ENCODE measurements around the gene MAP2. TPM values are rescaled to one million over a fixed set of nuclear protein-coding genes. Genes with fewer than 3 reads are reported as not detected.

Gene MAP2
- total and polyA plus RNA-seq, 5 experiments from 2014 or later = 0.26 to 0.47 TPM; not detected in 3

DNA sequence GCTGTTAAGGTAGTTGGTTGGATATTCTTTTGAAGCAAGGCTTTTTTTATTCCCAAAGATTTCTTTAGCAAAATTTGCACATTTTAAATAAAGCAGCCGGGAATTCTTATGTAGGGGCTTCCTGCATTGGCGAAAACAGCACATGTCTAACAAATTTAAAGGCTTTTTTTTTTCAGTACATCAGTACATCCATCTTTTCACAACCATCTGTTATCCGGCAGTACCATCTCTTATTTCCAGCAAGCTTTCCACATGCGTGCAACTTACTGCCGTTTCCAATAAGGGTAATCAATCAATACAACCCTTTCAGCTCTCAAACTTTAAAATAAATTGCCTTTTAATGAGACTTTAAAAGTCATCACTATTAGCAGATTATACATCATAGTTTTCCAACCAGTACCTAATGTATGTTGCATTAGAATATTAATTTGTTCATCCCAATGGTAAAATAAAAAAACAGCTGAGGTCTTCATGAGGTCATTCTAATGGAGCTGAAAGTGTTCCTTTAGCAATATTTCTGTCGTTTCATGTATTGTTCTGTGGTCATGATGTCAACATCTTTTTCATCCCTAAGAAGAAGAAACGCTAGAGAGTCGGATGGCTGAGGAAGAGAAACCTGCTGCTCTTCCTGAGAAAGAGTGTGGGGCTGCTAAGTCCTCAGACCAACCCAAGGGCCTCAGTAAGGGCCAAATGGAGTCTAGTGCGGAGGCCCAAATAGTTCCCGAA lies 266.3 kb downstream of the MAP2 start:
- peaks cover 0 to 2% (median 0%) of the 10 kb centered on the region in 4 donors for H3K4me1 Mint-ChIP-seq
- POLR2A ChIA-PET = no interaction called here

DNA sequence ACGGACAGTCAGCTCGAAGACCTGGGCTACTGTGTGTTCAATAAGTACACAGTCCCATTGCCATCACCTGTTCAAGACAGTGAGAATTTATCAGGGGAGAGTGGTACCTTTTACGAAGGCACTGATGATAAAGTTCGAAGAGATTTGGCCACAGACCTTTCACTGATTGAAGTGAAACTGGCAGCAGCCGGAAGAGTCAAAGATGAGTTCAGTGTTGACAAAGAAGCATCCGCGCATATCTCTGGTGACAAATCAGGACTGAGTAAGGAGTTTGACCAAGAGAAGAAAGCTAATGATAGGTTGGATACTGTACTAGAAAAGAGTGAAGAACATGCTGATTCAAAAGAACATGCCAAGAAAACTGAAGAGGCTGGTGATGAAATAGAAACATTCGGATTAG lies 270.9 kb downstream of the MAP2 start:
- no peak overlapping the region for H3K27ac Mint-ChIP-seq
- ATAC-seq (no peak), DNase-seq (no peak)
- H3K36me3 Mint-ChIP-seq = no peaks in the 10 kb centered on the region
- peaks cover 0 to 10% (median 0%) of the 10 kb centered on the region in 9 donors for H3K9me3 Mint-ChIP-seq
- no peaks in the 10 kb centered on the region for H3K4me1 Mint-ChIP-seq
- H3K27me3 Mint-ChIP-seq = no peaks in the 10 kb centered on the region
- POLR2A ChIA-PET = no interaction called here
- no peak overlapping the region for H3K4me3 Mint-ChIP-seq

More for the DNA sequence above, 266.3 kb downstream of the MAP2 start:
- no peak for DNase-seq
- no peak overlapping the region for H3K4me3 Mint-ChIP-seq
- ATAC-seq = no peak
- no peaks in the 10 kb centered on the region for H3K36me3 Mint-ChIP-seq
- H3K27me3 Mint-ChIP-seq = peaks cover 0 to 4% (median 0%) of the 10 kb centered on the region in 5 donors
- H3K9me3 Mint-ChIP-seq = peaks cover 0 to 4% (median 0%) of the 10 kb centered on the region in 9 donors
- H3K27ac Mint-ChIP-seq = no peak overlapping the region

DNA sequence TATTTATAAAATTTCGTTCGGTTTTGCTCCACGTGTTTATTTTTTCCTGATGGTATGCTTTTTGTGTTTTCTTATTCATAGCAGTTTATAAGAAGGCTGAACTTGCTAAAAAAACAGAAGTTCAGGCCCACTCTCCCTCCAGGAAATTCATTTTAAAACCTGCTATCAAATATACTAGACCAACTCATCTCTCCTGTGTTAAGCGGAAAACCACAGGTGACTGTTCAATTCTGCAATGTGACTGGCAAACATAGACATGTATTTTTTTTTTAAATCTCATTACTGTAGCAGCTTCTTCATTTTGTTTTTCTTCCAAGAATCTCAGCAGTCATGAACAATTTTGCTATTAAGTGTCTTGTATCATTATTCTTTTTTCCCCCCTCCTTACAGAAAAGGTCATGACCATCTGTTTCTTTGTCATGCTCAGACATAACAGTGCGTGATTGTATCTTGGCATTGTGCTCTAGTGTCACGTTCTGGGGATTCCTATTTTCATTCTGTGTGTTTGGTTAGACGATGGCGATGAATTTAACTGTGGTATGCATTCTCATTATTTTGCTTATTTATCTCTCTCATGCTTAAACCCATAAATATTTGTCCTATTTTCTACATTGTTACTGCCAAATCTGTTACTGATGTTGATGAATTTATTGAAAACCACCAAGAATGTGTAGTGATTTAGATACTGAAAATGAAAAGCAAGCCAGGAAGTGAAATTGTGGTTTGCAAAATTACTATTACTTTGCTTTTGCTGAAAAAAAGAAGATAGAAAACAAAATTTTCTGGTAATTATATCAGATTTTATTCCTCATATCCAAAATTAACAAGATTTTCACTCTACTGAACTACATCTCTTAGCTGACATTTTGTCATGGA lies 273.2 kb downstream of the MAP2 start:
- Mint-ChIP-seq H3K36me3 (no peaks in the 10 kb centered on the region), H3K4me3 (no peak overlapping the region), H3K4me1 (no peaks in the 10 kb centered on the region), H3K27me3 (no peaks in the 10 kb centered on the region), H3K9me3 (peaks cover 0 to 10% (median 0%) of the 10 kb centered on the region in 9 donors), H3K27ac (no peak overlapping the region)
- ATAC-seq (no peak), DNase-seq (no peak)
- POLR2A ChIA-PET = no interaction called here

DNA sequence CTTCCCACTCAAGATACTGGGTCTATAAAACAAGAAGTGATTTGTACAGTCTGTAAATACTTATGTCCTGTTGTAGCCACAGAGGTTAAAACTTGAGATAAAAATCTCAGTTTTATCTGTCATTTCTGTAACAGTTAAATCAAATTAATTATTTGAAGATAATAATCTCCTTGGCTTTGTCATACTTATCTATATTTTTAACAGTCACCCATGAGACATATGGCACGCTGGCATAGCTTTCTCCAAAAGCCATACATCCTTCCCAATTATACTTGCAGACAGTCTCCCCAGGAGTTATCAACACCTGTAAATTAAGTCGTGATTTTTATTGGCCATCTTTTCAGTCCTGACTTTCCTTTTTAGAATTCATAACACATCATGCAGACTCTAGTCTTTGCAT lies 278.9 kb downstream of the MAP2 start:
- no peak for ATAC-seq
- H3K27me3 Mint-ChIP-seq = peaks cover 0 to 2% (median 0%) of the 10 kb centered on the region in 5 donors

DNA sequence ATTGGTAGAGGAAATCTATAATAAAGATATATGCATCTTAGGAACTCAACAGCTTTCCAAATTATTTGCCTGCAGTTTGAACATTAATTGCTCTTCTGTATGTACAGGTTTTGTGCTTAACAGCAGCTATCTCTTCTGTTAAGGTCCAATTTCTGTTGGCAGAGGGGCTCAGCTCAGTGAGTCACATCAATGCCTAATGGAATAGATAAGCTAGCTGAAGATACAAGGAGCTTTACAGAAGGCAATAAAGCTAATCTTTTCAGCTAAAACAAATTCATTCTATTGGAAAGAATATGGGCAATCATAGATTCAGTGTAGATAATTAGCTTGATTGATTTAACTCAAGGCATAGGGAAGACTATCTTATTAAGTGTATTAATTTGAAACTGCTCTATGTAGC lies 289.4 kb downstream of the MAP2 start:
- no peak for DNase-seq
- Mint-ChIP-seq H3K36me3 (no peaks in the 10 kb centered on the region), H3K4me3 (no peak overlapping the region), H3K4me1 (no peaks in the 10 kb centered on the region), H3K27ac (no peak overlapping the region), H3K9me3 (peaks cover 0 to 4% (median 0%) of the 10 kb centered on the region in 9 donors), H3K27me3 (peaks cover 0 to 1% (median 0%) of the 10 kb centered on the region in 5 donors)
- ATAC-seq = no peak
- POLR2A ChIA-PET = no interaction called here

More for the DNA sequence above, 278.9 kb downstream of the MAP2 start:
- Mint-ChIP-seq H3K27ac (no peak overlapping the region), H3K4me1 (no peaks in the 10 kb centered on the region), H3K36me3 (no peaks in the 10 kb centered on the region), H3K4me3 (no peak overlapping the region), H3K9me3 (peaks cover 0 to 1% (median 0%) of the 10 kb centered on the region in 9 donors)
- no peak for DNase-seq
- POLR2A ChIA-PET = no interaction called here

DNA sequence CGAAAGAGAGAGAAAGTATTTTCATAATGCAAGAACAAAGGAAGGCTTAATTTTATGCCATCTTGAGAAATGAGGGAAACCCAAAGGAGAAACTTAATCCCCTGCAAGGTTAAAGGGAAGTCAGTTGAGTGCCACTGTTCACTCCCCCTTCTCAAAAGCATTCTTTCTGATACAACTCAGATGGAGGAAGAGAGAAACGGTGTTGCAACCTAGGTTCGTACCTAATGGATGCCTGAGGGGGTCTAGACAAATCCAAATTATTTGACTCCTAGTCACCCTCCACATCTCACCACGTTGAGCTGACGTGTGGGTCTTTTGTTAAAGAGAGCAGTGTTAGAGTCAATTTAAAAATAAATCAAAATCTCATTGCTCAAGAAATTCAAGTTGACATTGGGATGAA lies 295.2 kb downstream of the MAP2 start:
- no peak for ATAC-seq
- Mint-ChIP-seq H3K4me1 (no peaks in the 10 kb centered on the region), H3K27ac (no peak overlapping the region), H3K9me3 (peaks cover 0 to 7% (median 0%) of the 10 kb centered on the region in 9 donors), H3K36me3 (no peaks in the 10 kb centered on the region), H3K4me3 (no peak overlapping the region), H3K27me3 (peaks cover 0 to 1% (median 0%) of the 10 kb centered on the region in 5 donors)
- no peak for DNase-seq
- POLR2A ChIA-PET = no interaction called here

DNA sequence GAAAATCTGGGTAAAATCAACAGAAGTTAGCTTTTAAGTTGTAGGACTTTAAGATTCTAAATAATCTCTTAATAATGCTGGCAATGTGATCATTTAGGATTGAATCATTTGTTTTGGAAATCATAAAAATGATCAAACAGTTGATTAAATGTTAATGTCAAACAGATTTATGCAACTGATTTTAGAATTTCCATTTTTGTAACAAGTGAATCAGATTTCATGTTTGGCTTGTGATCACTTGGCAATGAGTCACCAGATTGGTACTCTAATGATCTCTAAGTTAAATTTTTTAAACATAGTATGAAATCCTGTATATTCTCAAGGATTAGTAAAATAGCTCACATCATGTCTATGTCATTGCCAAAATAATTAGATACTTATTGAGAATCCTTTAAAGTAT lies 297.6 kb downstream of the MAP2 start:
- POLR2A ChIA-PET = no interaction called here
- Mint-ChIP-seq H3K27ac (no peak overlapping the region), H3K27me3 (peaks cover 0 to 1% (median 0%) of the 10 kb centered on the region in 5 donors), H3K36me3 (no peaks in the 10 kb centered on the region), H3K9me3 (peaks cover 0 to 10% (median 0%) of the 10 kb centered on the region in 9 donors), H3K4me1 (no peaks in the 10 kb centered on the region), H3K4me3 (no peak overlapping the region)
- DNase-seq = no peak
- no peak for ATAC-seq

DNA sequence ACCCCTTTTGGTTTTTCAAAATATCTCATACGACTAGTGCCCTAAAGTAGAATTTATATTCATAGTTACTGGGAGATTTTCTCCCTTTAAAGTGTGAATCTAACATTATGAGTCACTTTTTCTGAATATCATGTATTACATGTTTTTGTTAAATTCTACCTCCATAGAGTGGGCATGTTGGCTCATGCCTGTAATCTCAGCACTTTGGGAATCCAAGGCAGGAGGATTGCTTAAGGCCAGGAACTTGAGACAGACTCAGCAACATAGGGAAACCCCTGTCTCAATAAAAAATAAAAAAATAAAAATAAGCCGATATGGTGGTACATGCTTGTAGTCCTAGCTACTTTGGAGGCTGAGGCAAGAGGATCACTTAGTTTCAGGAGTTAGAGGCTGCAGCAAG lies 302.5 kb downstream of the MAP2 start:
- H3K27me3 Mint-ChIP-seq = no peaks in the 10 kb centered on the region
- peaks cover 0 to 10% (median 0%) of the 10 kb centered on the region in 9 donors for H3K9me3 Mint-ChIP-seq
- POLR2A ChIA-PET = no interaction called here
- H3K36me3 Mint-ChIP-seq = no peaks in the 10 kb centered on the region
- DNase-seq = no peak
- no peak overlapping the region for H3K27ac Mint-ChIP-seq
- H3K4me1 Mint-ChIP-seq = no peaks in the 10 kb centered on the region
- H3K4me3 Mint-ChIP-seq = no peak overlapping the region
- ATAC-seq = no peak

DNA sequence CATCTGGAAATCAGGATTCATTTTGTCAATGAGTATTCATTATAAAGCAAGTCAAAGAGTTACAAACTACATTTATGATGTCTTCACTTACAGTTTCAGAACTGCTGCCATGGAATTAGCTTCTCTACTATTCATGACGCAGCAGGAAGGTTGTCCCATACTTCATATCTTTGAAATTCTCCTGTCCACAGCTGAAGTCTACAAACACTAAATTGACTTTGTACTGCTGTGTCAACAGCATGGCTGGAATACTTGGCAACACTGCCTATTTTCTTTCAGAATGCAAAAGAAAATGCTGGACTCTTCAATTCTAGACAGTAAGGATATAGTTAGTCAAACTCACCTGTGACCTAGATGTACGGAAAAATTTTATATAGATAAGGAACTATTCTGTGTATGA lies 303.2 kb downstream of the MAP2 start:
- POLR2A ChIA-PET = no interaction called here
- Mint-ChIP-seq H3K9me3 (peaks cover 0 to 10% (median 0%) of the 10 kb centered on the region in 9 donors), H3K4me1 (no peaks in the 10 kb centered on the region), H3K4me3 (no peak overlapping the region), H3K27me3 (no peaks in the 10 kb centered on the region), H3K27ac (no peak overlapping the region), H3K36me3 (no peaks in the 10 kb centered on the region)
- no peak for ATAC-seq
- no peak for DNase-seq

DNA sequence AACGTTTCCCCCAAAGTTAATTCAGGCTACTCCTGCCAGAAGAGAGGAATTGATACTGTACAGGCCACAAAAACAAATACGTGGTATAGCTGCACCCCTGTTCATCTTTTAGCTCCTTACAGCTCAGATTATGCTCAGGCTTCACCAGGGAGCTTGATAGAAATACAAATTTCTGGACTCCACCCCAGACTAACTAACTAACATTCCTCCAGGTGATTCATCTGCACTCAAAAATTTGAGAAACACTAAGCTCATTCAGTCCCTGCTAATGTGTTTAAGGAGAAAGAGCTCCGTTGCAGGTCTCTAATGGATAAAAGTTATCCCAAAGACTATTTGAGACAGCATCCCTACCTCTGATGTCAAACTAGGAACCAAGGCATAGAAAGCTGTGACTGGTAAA lies 311.0 kb downstream of the MAP2 start:
- no peak for DNase-seq
- H3K27ac Mint-ChIP-seq = no peak overlapping the region
- peaks cover 0 to 10% (median 0%) of the 10 kb centered on the region in 9 donors for H3K9me3 Mint-ChIP-seq
- no peak for ATAC-seq
- no peaks in the 10 kb centered on the region for H3K4me1 Mint-ChIP-seq
- no peak overlapping the region for H3K4me3 Mint-ChIP-seq
- POLR2A ChIA-PET = no interaction called here
- H3K36me3 Mint-ChIP-seq = no peaks in the 10 kb centered on the region
- peaks cover 0 to 15% (median 0%) of the 10 kb centered on the region in 5 donors for H3K27me3 Mint-ChIP-seq

DNA sequence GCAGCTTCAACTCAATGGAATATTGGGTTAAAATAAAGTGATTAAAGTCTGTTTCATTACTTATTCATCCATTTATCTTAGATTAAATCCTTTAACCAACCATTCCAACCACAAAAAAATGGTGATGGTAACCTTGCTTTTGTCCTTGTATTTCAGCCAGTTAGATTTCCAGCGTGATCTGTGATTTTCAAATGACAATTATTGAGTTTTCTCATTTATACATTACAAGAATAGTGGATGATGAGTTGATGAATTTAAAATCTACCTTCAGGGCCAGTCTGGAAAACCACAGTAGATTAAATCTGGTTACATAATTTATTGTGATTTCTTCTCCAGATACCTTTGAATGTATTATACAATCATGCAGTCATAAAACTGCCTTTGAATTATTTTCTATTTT lies 318.1 kb downstream of the MAP2 start:
- POLR2A ChIA-PET = no interaction called here
- no peaks in the 10 kb centered on the region for H3K36me3 Mint-ChIP-seq
- ATAC-seq (no peak), DNase-seq (no peak)
- H3K9me3 Mint-ChIP-seq = peaks cover 0 to 15% (median 2%) of the 10 kb centered on the region in 9 donors
- no peak overlapping the region for H3K4me3 Mint-ChIP-seq
- H3K4me1 Mint-ChIP-seq = no peaks in the 10 kb centered on the region
- H3K27ac Mint-ChIP-seq = no peak overlapping the region
- H3K27me3 Mint-ChIP-seq = peaks cover 0 to 8% (median 0%) of the 10 kb centered on the region in 5 donors

DNA sequence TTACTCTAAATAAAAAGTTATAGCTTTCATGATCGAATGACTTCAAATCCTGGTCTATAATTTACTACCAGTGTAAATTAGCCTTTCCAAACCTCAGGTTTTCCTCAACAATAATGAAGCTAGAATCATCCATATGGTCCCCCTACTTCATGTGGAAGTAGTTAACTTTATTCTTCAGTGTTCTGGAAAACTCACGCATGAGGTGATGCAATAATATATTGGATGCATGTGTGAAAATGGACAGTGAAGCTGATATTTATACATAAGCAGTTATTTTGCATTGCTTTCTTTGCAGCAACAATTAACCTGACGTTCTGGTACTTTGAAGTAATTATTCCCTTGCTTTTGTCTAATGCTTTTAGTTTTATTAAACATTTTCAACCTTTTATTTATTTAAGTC lies 329.2 kb downstream of the MAP2 start:
- Mint-ChIP-seq H3K27ac (no peak overlapping the region), H3K9me3 (peaks cover 0 to 8% (median 0%) of the 10 kb centered on the region in 9 donors), H3K4me1 (no peaks in the 10 kb centered on the region), H3K4me3 (no peak overlapping the region), H3K36me3 (no peaks in the 10 kb centered on the region), H3K27me3 (peaks cover 0 to 8% (median 4%) of the 10 kb centered on the region in 5 donors)
- ATAC-seq (no peak), DNase-seq (no peak)
- POLR2A ChIA-PET = no interaction called here

DNA sequence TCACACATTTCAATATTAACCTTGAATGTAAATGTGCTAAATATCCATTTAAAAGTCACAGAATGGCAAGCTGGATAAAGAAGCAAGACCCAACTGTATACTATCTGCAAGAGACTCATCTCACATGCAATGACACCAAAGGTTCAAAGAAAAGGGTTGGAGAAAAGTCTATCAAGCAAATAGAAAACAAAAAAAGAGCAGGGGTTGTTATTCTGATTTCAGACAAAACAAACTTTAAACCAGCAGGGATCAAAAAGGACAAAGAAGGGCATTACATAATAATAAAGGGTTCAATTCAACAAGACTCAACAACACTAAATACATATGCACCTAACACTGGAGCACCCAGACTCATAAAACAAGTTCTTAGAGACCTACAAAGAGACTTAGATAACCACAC lies 333.3 kb downstream of the MAP2 start:
- ATAC-seq (no peak), DNase-seq (no peak)
- H3K27ac Mint-ChIP-seq = no peak overlapping the region
- no peaks in the 10 kb centered on the region for H3K4me1 Mint-ChIP-seq
- H3K36me3 Mint-ChIP-seq = no peaks in the 10 kb centered on the region
- POLR2A ChIA-PET = no interaction called here
- H3K4me3 Mint-ChIP-seq = no peak overlapping the region
- peaks cover 0 to 11% (median 0%) of the 10 kb centered on the region in 9 donors for H3K9me3 Mint-ChIP-seq
- H3K27me3 Mint-ChIP-seq = peaks cover 0 to 8% (median 4%) of the 10 kb centered on the region in 5 donors
